GM12874 (cell line): ENCODE measurements around the gene TMA7B.

Experiments
- TF ChIP-seq, protein P1 (sequence below): IDR thresholded peaks from 2 replicates; pipeline ENCODE4 v1.5.1; 2011; ENCODE audit warnings: low read depth, mild to moderate bottlenecking, control low read depth, low read length, moderate library complexity; ENCODE audit not compliant: insufficient read depth

TMA7B gene

GRCh38 chr22:39959640-39960447, at the start of gene TMA7B:
TSS of gene TMA7B (plus strand) at chr22:39960397. CDS start at chr22:39964375, 3,978 bp downstream.
- TF ChIP-seq, protein P1, sequence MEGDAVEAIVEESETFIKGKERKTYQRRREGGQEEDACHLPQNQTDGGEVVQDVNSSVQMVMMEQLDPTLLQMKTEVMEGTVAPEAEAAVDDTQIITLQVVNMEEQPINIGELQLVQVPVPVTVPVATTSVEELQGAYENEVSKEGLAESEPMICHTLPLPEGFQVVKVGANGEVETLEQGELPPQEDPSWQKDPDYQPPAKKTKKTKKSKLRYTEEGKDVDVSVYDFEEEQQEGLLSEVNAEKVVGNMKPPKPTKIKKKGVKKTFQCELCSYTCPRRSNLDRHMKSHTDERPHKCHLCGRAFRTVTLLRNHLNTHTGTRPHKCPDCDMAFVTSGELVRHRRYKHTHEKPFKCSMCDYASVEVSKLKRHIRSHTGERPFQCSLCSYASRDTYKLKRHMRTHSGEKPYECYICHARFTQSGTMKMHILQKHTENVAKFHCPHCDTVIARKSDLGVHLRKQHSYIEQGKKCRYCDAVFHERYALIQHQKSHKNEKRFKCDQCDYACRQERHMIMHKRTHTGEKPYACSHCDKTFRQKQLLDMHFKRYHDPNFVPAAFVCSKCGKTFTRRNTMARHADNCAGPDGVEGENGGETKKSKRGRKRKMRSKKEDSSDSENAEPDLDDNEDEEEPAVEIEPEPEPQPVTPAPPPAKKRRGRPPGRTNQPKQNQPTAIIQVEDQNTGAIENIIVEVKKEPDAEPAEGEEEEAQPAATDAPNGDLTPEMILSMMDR, result no peak

DNA sequence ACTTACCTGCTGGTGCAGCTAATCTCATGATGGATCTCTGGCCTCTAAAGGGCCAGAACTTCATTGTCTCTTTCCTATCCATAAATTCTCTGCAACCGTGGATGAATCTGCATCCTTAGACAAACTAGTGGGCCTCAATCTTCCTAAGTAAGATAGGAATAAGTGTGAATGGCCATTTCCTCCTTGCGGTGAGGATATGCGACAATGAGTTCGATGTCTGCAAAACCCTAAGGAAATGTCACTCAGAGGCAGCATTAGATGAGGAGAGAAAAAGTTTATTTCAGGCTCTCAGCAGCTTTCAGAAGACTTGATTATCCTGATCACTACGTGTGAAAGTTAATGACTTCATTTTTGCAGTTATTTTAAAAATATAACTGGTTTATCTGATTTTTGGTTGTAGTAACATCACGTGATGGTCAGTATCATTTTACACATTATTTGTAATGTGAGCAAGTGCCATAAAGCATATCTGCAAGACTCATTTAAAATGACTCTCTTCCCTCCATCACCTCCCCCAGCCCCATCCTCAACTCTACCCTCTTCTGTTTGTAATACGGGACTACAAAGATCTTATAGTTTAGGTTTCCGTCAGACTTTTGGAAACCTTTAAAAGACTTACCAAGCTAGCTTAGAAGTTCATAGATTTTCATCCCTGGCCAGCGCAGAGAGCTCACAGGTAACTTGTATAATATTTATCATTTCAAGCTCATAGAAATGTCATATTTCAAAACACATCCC, 49.2 kb upstream of the TMA7B start:
- TF ChIP-seq, protein P1, result no peak

DNA sequence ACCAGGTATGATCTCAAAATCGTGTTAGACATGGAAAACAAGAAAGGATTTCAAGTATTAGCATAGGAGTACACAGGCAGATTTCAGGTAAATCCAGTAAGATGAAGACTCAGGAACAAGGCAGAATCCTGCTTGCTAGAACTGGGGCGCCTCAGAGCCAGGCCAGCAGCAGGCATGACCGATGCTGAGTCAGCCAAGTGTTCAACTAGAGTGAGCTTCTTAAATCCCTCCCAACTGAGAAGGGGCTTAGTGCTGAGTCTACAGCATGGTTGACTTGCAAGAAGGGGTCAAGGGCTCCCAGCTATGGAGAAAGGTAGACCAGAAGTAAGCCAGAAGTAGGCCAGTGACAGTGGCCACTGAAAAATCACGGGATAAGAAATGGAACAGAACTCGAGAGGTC, 46.9 kb upstream of the TMA7B start:
- TF ChIP-seq, protein P1, result no peak

DNA sequence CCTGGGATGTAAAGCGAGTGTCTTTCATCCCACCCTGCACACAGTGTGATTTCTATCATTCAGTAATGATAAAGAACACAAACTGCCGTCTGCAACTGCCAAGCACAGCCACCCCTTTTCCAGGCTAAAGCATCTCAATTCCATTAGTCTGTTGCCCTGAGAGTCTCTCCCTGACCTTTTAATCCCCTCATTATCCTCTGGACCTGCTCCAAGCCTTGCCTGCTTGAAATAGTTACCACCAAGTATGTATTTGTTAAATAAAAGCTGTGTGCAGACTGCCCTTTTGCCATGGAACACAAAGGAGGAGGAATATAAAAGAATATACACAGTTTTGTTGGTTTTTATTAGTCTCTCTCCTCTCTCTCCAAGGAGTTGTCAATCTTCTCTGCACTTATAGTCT, 46.3 kb upstream of the TMA7B start:
- TF ChIP-seq, protein P1, result no peak

DNA sequence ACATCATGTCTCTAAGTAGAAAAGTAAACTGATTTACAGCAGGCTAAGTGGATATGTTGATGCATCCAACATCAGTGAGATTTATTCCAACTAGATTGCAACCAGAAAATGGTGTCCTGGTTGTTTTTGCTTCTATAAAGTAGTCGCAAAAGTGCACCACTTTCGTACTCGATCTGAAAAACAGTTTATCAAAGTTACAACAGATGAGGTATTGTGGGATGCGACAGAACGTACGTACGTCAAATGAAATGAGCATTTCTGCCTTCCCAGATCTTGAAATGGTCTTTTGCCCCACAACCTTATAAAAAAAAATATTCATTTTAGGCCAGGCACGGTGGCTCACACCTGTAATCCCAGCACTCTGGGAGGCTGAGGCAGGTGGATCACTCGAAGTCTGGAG, 45.6 kb upstream of the TMA7B start:
- TF ChIP-seq, protein P1, result no peak

DNA sequence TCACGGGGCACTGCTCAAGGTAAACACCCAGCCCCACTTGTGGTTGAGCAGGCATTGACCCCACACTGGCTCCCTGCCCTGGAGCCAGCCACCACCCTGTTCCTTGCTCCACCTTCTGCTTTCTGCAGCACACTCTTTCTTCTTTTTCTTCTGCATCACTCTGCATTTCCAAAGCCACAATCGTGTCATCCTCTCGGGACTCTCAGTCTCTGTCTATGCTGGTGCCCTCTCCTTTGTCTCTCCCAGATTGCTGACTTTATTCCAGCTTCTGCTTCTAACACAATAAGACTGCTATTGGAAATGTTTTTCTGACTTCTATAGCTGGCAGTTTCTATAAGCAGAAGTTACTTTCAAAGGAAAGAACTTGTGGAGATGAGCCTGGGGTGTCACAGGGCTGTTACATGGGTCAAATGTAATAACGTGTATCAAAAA, 44.9 kb upstream of the TMA7B start:
- TF ChIP-seq, protein P1, result no peak

DNA sequence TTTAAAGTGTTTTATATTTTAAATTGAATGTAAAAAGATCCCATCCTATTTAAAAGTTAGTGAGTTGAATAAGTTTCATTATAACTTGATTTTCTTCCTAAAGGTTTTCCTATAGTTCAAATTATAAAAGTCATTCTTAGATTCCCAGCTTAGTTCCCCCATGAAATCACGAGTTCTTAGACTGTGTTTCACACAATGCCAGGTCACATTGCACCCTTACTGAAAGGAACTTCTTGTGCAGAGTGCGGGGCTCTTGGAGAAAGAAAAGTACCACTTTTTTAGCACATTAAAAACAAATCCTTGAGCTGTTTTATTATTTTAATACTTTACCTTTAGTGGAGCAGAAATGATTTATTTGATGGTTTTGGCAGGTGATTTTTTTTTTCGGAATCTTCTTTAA, 43.7 kb upstream of the TMA7B start:
- TF ChIP-seq, protein P1, result no peak
